HG03108 (cell line): Measurements from ENCODE around the gene HDLBP.
"Not testable (repeated sequence)": the region's sequence is repeated elsewhere in the genome, so short reads cannot be mapped to it uniquely, and the experiment has no call there.

ENCODE experiments used
- ATAC-seq: cut with Tn5 transposase; IDR thresholded peaks from one replicate; pipeline ENCODE4 v1.9.1; 2021; ENCODE audit warnings: moderate library complexity; ENCODE audit not compliant: unreplicated experiment

Gene HDLBP

DNA sequence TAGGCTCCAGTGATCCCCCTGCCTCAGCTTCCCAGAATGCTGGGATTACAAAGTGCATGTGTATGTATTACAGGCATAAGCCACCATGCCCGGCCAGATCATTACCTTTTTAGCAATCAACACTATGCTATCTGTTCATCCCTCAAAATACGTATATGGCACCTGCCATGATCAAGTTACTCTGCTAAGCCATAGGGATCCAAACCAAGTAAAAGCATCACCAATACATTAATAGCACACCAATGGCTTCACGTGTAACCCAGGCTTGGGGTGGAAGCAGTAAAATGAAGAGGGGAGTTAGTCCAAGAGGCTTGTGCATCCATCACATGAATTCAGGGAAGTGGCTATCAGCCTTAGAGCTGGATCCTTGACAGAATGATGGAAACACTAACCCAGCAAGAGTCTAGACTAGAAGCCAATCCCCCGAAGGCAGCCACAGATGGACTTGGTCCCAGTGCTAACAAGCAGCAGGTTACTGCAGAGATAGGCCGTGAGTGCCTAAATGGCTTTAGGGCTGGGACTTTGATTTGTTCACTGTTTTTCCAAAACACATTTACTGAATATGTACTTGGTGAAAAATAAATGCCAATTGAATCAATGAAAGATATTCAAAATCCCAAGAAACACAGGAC, 11.3 kb downstream of the HDLBP start:
- ATAC-seq = no peak

DNA sequence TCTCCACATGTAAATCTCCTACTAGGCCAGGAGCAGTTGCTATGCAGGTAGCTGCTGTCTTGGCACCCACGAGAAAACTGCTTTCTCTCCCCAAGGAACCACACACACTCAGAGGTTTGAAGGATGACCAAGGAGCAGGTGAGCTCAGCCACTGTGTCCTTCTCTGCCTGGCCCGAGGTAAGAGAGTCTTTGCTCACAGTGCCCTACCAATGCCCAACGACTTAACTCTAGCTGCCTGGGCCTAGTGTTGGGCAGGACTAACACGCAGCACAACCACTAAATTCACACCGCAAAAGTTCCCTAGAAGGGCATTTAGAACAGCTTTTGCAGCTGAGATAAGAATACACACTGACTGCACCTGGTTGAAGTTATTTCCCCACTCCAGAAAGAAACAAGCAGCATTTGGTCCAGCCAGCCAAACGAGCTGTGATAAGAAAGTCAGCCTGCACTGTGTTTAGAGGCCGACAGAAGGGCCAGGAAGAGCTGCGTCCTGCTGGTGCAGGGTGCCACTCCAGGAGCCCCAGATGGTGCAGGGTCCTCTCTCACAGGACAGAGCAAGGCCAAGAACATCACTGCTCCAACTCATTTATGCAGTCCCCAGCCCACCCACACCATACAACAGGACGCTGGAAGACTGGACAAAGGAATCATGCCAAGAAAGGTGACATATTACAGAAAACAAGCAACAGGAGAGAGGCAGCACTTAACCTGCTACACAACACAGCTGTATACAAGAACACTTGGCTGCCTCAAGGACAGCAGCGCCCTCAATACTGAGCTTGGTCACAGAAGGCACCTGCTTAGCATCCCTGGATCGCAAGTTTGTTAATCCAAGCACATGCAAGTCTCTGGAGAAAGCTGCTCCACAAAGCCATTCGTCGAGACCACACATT, 12.5 kb downstream of the HDLBP start:
- ATAC-seq = no peak

DNA sequence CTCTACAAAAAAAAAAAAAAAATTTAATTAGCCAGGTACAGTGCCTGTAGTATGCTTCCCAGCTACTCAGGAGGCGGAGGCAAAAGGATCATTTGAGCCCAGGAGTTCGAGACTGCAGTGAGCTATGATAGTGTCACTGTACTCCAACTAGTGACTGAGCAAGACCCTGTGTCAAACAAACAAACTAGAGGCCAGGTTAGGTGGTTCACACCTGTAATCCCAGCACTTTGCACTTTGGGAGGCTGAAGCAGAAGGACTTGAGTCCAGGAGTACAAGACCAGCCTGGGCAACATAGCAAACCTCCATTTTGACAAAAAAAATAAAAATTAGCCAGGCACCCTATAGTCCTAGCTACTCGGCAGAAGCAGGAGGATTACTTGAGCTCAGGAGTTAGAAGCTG, 13.4 kb downstream of the HDLBP start:
- no peak for ATAC-seq

DNA sequence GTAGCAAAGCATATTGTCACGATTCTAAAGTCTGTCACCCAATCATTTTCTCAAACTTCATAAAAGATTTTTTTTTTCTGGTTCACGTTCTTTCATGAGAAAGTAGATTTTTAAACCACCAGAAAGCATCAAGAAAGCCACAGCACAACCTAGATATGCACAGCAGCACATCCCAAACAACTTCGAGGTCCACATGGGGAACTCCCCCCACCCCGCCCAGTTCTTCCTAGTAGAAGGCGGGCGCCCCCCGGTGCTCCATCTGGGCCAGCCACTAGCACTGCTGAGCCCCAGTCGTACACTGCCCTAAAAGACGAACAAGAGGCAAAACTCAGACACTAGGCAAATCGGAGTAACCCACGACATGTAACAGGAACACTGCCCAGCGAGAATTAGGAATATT, 15.5 kb downstream of the HDLBP start:
- ATAC-seq = no peak

DNA sequence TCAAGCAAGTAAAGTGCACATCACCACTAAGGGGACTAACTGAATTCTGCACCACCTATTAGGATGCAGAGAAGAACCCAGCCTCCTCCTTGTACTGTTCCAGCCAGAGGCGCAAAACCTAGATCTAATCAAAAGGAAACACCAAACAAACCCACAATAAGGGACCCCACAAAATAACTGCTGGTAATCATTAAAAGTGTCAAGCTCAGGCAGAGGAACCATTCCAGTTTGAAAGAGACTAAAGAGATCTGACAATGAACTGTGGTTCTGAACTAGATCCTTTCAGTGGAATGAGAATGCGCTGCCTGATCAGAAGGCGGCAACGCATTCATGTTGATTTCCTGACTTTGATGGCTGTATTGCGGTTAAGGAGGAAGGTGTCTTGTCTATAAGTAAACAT, 16.8 kb downstream of the HDLBP start:
- no peak for ATAC-seq

DNA sequence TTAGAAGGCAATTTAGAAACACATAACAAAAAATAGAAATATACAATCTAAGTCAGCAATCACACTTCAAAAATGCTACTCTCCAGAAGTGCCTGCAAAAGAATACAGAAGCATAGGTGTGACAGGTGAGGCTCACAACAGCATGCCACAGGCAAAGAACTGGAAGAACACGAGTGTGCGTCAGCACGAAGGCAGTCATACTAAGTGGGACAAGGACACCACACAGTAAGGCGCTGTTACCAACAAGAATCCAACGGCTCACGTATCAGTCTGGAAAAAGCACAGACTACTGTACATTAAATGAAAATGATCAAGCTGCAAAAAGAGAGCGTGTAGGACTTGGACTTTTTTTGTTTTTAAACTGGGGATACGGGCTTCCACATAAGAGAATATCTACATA, 18.7 kb downstream of the HDLBP start:
- no peak for ATAC-seq

DNA sequence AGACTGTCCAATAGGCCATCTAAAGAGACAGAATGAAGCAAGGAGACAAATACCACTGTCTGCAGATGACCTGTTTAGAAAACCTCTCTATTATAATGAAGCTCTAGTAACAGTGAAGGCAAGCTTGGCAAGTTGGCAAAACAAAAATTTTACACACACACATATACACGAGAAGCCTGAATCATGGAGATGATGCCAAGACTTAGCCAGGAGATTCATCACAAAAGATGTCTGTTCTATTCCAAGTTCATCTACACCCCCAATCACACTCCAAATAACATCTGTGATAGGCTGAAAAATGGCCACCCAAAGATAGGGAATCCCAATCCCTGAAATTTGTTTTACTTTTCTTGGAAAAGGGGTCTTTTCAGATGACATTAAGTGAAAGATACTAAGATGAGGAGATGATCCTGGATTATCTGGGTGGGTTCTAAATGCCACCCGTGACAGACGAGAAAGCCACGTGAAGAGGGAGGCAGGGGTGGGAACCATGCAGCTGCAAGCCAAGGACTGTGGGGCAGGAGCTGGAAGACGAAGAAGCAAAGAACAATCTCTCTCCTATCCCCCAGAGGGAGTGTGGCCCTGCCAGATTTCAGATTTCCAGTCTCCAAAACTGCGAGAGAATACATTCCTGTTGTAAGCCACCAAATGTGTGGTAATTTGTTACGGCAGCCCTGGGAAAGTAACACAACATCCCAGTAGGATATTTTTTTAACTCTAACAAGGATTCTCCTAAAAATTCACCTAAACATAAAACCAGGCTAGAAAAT, 20.0 kb downstream of the HDLBP start:
- ATAC-seq = no peak

DNA sequence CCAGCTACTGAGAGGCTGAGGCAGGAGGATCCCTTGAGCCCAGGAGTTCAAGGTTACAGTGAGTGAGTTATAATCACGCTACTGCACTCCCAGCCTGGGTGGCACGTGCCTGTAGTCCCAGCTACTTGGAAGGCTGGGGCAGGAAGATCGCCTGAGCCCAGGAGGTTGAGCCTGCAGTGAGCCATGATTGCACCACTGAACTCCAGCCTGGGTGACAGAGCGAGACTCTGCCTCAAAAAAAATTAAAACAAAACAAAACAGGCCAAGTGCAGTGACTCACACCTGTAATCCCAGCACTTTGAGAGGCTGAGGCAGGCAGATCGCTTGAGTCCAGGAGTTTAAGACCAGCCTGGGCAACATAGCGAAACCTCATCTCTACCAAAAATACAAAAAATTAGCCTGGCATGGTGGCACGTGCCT, 22.1 kb downstream of the HDLBP start:
- ATAC-seq = not testable (repeated sequence)

DNA sequence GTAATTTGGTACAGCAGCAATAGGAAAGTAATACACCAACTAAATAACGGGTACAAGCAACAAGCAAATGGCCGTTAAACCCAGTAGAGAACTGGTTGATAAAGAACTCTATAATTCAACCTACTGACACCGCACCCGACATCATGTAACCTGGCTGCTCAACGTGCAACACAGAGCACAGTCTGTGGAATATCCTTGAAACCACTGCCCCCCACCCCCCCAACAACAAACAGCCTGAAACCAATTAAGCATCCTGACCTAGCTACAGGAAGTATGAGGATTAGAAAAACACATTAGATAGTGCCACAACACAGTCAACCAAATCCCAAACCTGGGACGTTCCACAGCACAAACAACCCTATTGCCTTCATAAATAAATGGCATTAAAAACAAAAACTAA, 23.5 kb downstream of the HDLBP start:
- no peak for ATAC-seq

DNA sequence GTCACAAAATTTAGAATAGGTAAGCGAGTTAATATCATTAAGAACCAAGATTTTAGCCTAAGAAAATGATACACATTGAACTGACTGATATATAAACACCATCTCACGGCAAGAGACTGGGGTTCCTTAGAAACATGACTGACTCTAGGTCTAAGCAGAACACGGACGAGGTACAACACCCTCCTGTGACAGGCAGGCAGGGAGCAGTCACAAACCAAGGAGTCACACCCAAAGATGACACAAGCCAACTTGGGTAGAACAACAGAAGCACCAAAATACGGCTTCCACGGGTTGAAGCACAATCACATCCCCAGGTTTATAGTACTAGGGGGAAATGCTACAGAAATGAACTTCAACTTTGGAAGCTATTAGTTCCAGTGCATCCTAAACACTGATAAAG, 24.3 kb downstream of the HDLBP start:
- no peak for ATAC-seq

DNA sequence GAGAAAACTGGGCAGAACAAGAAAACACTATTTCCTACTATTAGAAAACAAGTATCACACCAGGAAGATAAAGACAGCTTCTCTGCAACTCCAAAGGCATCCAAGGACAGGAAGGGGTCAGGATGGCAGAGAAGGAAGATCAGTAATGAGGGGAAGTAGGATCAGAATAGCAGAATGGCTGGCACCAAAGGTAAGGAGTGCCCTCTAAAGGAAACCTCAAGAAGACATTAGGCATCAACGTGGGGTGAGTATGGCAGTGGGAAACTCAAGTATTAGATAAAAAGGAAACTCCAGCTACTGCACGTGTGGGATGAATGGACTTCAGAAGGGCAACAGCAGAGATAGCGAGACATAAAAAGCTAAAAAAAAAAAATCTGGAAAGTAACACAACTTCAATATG, 25.9 kb downstream of the HDLBP start:
- no peak for ATAC-seq

DNA sequence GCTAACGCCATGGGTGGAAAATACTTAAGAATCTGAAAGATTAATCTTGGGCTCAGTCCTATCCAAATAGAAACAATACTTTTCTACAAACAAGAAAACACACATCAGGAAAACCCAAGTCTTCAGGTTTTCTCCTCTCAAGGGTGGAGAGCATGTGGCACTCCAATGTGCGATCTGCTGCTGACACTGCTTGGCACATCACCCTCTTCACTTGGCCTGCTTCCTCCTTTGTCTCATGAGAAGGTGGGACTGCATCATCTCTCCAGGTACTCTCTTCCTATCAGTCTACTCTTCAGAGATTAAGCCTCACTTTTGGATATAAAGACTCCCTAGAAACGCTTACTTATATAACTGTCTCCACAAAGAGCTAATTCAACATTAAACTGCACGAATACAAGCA, 26.4 kb downstream of the HDLBP start:
- ATAC-seq = no peak

DNA sequence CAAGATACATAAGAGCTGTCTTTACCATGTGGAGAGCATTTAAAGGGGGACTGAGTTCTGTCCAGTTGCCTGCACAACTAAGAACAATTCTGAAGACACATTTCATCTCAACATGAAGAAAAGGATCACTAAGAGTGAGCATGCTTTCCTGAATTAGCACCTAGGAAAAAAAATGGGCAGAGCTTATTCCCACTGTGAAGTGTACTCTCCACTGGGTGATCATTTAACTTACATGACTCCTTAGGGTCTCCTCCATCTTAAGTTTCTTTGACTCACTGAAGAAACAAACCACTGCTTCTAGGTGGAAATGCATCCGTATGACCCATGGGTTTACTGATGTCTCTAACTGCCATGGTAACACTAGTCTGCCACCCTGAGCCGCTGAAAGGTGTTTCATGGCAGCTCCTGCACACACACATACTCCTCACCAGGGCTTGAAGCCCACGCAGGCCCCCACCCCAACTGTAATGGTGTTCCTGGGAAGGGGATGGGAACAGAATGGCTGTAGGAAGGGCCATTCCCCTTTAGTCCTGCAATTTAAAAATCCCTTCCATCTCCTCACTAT, 27.1 kb downstream of the HDLBP start:
- ATAC-seq = no peak

DNA sequence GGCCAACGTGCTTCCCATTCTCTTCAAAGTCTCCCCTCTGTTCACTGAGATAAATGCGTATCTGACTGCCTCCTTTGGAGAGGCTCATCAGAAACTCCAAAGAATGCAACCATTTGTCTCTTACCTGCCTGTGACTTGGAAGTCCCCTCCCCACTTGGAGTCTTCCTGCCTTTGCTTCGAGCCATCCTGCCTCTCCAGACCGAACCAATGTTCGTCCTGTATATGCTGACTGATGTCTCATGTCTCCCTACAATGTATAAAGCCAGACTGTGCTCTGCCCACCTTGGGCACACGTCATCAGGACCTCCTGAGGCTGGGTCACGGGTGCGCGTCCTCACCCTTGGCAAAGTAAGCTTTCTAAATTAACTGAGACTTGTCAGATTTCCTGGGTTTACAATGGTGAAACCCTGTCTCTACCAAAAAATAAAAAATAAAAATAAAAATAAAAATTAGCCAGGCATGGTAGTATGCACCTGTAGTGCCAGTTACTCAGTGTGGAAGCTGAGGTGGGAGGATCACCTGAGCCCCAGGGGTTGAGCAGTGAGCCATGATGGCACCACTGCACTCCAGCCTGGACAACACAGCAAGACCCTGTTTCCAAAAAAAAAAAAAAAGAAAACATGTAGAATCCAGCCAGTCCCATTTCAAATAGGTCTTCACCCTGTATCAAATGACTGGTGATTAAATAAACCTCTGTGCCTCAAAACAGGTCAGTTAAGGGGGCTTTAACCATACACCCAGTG, 29.0 kb downstream of the HDLBP start:
- ATAC-seq = no peak

DNA sequence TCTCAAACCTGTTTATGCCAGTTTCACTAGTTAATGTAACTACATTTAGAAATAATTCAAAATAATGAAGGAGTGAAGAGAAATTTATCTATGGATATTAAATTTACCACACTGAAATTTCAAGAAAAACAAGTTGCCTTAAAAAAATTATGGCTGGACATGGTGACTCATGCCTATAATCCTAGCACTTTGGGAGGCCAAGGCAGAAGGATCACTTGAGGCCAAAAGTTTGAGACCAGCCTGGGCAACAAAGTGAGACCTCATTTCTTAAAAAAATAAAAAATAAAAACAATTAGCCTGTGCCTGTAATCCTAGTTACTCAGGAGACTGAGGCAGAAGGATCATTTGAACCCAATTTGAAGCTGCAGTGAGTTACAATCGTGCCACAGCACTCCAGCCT, 29.9 kb downstream of the HDLBP start:
- ATAC-seq = no peak

DNA sequence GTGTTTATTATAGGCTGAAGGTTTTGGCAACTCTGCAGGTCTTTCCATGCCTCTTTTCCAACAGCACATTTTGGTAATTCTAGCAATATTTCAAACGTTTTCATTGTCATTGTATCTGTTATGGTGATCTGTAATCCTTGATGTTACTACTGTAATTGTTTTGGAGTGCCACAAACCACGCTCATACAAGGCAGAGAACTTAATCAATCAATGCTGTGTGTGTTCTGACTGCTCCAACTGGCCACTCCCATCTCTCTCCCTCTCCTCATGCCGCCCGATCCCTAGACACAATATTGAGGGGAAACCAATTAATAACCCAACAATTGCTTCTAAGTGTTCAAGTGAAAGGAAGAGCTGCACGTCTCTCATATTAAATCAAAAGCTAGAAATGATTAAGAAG, 32.9 kb downstream of the HDLBP start:
- no peak for ATAC-seq

DNA sequence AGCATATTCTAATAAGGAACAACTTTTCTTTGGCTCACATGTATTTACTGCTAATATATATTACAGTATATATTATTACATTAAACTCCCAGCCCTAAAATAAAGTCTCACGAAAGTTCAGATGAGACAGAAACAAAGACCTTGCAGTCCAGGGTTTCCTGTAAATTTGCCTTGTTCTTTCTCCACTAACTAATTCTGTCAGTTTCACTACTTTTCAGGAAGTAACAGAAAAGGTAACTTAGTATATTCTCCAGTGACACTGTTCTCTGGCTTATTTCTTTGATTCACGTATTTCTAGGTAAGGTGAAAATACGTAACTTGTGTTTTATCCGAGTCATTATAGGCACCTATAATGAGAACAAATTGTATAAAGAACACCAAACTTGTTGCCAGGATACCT, 35.2 kb downstream of the HDLBP start:
- ATAC-seq = no peak

DNA sequence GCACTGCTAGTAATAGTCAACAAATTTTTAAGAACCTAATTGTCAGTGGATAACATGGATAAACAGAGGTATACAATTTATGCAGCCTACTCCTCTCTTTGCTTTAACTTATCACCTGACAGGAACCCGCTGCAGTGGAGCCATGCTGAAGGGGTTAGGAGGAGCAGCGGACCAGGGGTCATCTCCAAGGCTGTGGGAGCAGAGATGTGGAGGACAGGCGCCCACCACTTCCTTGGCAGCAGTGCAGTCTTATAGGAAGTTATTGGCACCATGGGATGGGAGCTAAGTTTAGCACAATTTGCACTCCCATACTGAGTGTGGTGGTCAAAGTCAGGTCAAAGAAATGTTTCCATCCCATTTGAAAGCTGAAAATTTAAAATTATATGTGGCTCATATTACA, 35.6 kb downstream of the HDLBP start:
- no peak for ATAC-seq

DNA sequence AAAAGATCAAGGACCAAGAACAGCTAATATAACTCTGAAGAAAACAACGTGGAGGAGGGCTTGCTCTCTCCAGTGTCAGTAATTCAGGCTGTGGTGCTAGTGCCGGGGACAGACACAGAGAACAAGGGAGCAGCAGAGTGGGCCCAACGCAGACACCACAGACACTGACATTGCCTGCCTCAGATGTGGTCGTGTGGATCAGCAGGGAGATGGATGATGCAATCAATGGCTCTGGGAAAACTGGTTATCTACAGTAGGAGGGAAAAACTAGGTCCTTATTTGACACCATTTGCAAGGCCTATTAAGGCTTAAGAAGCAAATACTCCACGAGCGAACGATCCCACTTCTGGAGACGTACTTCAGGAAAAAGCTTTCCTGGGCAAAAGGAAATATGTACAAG, 36.1 kb downstream of the HDLBP start:
- ATAC-seq = no peak

DNA sequence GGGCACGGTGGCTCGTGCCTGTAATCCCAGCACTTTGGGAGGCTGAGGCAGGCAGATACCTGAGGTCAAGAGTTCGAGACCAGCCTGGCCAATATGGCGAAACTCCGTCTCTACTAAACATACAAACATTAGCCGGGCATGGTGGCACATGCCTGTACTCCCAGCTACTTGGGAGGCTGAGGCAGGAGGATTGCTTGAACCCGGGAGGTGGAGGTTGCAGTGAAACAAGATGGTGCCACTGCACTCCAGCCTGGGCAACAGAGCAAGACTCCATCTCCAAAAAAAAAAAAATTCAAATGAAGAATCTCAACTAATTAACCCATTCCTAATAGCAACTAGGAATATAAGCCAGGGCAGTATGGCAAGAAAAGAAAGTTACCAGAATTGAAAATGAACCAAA, 37.2 kb downstream of the HDLBP start:
- ATAC-seq = not testable (repeated sequence)

DNA sequence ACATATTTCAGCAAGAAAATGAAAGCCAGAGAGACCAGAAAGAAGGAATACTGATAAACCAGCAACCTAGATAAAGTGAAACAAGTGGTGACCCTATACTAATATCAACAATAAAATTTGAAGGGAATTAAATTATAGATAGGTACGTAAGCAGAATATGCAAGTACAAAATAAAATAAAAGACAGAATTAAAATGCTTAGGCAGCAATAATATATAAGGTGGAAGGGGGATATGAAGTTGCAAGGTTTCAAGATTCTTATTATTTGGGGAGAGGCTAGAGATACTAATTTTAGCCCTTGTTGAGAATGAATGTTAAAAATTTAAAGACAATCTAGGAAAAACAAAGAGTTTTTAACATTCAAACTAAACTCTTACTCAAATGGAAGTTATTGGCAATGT, 39.6 kb downstream of the HDLBP start:
- no peak for ATAC-seq
